Erythroblast (primary cell): Measurements from ENCODE around the gene IRAK2.
"Not testable (repeated sequence)": the region's sequence is repeated elsewhere in the genome, so short reads cannot be mapped to it uniquely, and the experiment has no call there.

ENCODE experiments used
- DNase-seq, 2 experiments: peaks; one replicate each; lab custom pipeline; 2025; lab: John Stamatoyannopoulos, UW
- GATA1 ChIP-seq: IDR thresholded peaks from 2 replicates; pipeline ENCODE4 v1.6.1; 2011; ENCODE audit warnings: low read depth, mild to moderate bottlenecking, control low read depth, low read length, moderate library complexity
- POLR2A ChIP-seq: IDR thresholded peaks from 2 replicates; pipeline ENCODE4 v1.6.1; 2011; ENCODE audit warnings: mild to moderate bottlenecking, low read length

The IRAK2 gene

GRCh38 chr3:10145685-10146084 lies 19.0 kb upstream of the IRAK2 start:
- no peak for DNase-seq

GRCh38 chr3:10149226-10149625 lies 15.5 kb upstream of the IRAK2 start:
- TF ChIP-seq POLR2A (no peak), GATA1 (no peak)
- DNase-seq: no peak

More at GRCh38 chr3:10145685-10146084, 19.0 kb upstream of the IRAK2 start:
- no peak for TF ChIP-seq POLR2A
- no peak for TF ChIP-seq GATA1

- no peak for DNase-seq
Measured at GRCh38 chr3:10150987-10151386, 13.7 kb upstream of the IRAK2 start.

GRCh38 chr3:10154335-10155122 lies 10.2 kb upstream of the IRAK2 start:
- TF ChIP-seq GATA1 (no peak), POLR2A (no peak)
- no peak for DNase-seq

More at GRCh38 chr3:10150987-10151386, 13.7 kb upstream of the IRAK2 start:
- TF ChIP-seq GATA1: no peak
- no peak for TF ChIP-seq POLR2A

GRCh38 chr3:10155123-10155472 lies 9.6 kb upstream of the IRAK2 start:
- DNase-seq: no peak
- TF ChIP-seq POLR2A (no peak), GATA1 (no peak)

- no peak for TF ChIP-seq GATA1
- no peak for TF ChIP-seq POLR2A
- DNase-seq: no peak
Measured at GRCh38 chr3:10155658-10156057, 9.1 kb upstream of the IRAK2 start.

GRCh38 chr3:10157031-10157430 lies 7.7 kb upstream of the IRAK2 start:
- TF ChIP-seq POLR2A (no peak), GATA1 (no peak)
- DNase-seq: no peak

GRCh38 chr3:10158555-10158954 lies 6.2 kb upstream of the IRAK2 start:
- DNase-seq: not testable (repeated sequence)

- TF ChIP-seq POLR2A: no peak
- no peak for TF ChIP-seq GATA1
- no peak for DNase-seq
Measured at GRCh38 chr3:10160346-10160745, 4.4 kb upstream of the IRAK2 start.

- DNase-seq: no peak
- no peak for TF ChIP-seq POLR2A
- TF ChIP-seq GATA1: no peak
Measured at GRCh38 chr3:10160925-10161324, 3.8 kb upstream of the IRAK2 start.

GRCh38 chr3:10162185-10162584 lies 2.5 kb upstream of the IRAK2 start:
- no peak for DNase-seq
- no peak for TF ChIP-seq POLR2A
- no peak for TF ChIP-seq GATA1

- not testable (repeated sequence) for DNase-seq
Measured at GRCh38 chr3:10164201-10164545, 546 bp upstream of the IRAK2 start.

GRCh38 chr3:10166213-10166604 lies 1.5 kb downstream of the IRAK2 start:
- TF ChIP-seq POLR2A (no peak), GATA1 (no peak)

GRCh38 chr3:10169000-10169496 lies 4.3 kb downstream of the IRAK2 start:
- no peak for DNase-seq

More at GRCh38 chr3:10166213-10166604, 1.5 kb downstream of the IRAK2 start:
- DNase-seq: no peak

GRCh38 chr3:10170915-10171478 lies 6.3 kb downstream of the IRAK2 start:
- TF ChIP-seq POLR2A (no peak), GATA1 (no peak)
- DNase-seq: no peak

More at GRCh38 chr3:10169000-10169496, 4.3 kb downstream of the IRAK2 start:
- TF ChIP-seq GATA1 (no peak), POLR2A (no peak)
